ENCODE results near the gene ADAMTS5.

GRCh38 chr21:26983576-26983975 lies 16.7 kb upstream of the ADAMTS5 start:
- TF ChIP-seq CTCF (optimal IDR thresholded peaks at IDR 0.05 in 1 of 3, IDR thresholded peaks at IDR 0.05 in 1 of 3, conservative IDR thresholded peaks at IDR 0.05 in 1 of 3; ENCODE audit: extremely low read depth in 1 of 3, insufficient read depth in 2 of 3, low read length in 3 of 3) (no peak), EZH2 (IDR thresholded peaks at IDR 0.05; ENCODE audit: low read length) (no peak)

Measured in keratinocyte (primary cell).